PFSK-1 (cell line): ENCODE measurements around the gene NEDD4L.

Experiments used
- FOXP2 ChIP-seq: optimal IDR thresholded peaks from 2 replicates; pipeline ENCODE3; 2011; ENCODE audit warnings: borderline replicate concordance, control low read depth, inconsistent platforms; ENCODE audit not compliant: insufficient read depth; ENCODE audit errors: extremely low read length, extremely low read depth
- POLR2AphosphoS5 ChIP-seq: IDR thresholded peaks from 2 replicates; pipeline ENCODE4 v1.6.1; 2012; ENCODE audit warnings: low read depth, mild to moderate bottlenecking, control low read depth, low read length, moderate library complexity
- REST ChIP-seq, 2 experiments: IDR thresholded peaks; 2 replicates each; pipeline versions ENCODE4 v1.6.1 to v1.8.0; 2011 to 2012; ENCODE audit warnings: low read depth in 2 of 2, low read length in 2 of 2, control low read depth in 1 of 2, inconsistent platforms in 1 of 2, mild to moderate bottlenecking in 1 of 2, moderate library complexity in 1 of 2; ENCODE audit not compliant: insufficient read depth in 1 of 2
- SIN3A ChIP-seq: IDR thresholded peaks from 2 replicates; pipeline ENCODE4 v1.6.1; 2012; ENCODE audit warnings: mild to moderate bottlenecking, low read length, moderate library complexity, borderline replicate concordance; ENCODE audit not compliant: insufficient read depth
- TAF1 ChIP-seq: IDR thresholded peaks from 2 replicates; pipeline ENCODE4 v1.6.1; 2012; ENCODE audit warnings: low read length, control low read depth, borderline replicate concordance; ENCODE audit not compliant: insufficient read depth

GRCh38 chr18:58369616-58370015 is 325.6 kb downstream of the NEDD4L start:
- no peak for TF ChIP-seq REST (IDR thresholded peaks at IDR 0.05; ENCODE audit: insufficient read depth in 1 of 2, low read depth in 2 of 2, low read length in 2 of 2)
- TF ChIP-seq SIN3A: no peak
- no peak for TF ChIP-seq POLR2AphosphoS5
- no peak for TF ChIP-seq FOXP2
- TF ChIP-seq TAF1: no peak
